ENCODE data around the gene KHDRBS1.
"Not testable (repeated sequence)": the region's sequence is repeated elsewhere in the genome, so short reads cannot be mapped to it uniquely, and the experiment has no call there.

The KHDRBS1 gene

GRCh38 chr1:32065613-32066488 is 52.2 kb downstream of the KHDRBS1 start:
- DNase-seq (ENCODE audit: low read depth): not testable (repeated sequence)

- no peak for DNase-seq (ENCODE audit: low read depth)
Observed at GRCh38 chr1:32066489-32066873, 52.8 kb downstream of the KHDRBS1 start.

GRCh38 chr1:32068957-32069588 is 55.4 kb downstream of the KHDRBS1 start:
- no peak for DNase-seq (ENCODE audit: low read depth)

GRCh38 chr1:32071758-32072621 is 58.3 kb downstream of the KHDRBS1 start:
- DNase-seq (ENCODE audit: low read depth): no peak

- DNase-seq (ENCODE audit: low read depth): peak; percentile 86
Observed at GRCh38 chr1:32072622-32073298, 59.1 kb downstream of the KHDRBS1 start, which contains the start of gene TMEM39B. Gene TMEM39B, plus strand, starts transcription at chr1:32072939. Its CDS starts 109 bp downstream, at chr1:32073048.

- DNase-seq (ENCODE audit: low read depth): no peak
Observed at GRCh38 chr1:32073299-32074229, 59.9 kb downstream of the KHDRBS1 start.

- no peak for DNase-seq (ENCODE audit: low read depth)
Observed at GRCh38 chr1:32074841-32075240, 61.2 kb downstream of the KHDRBS1 start.

GRCh38 chr1:32077451-32077850 is 63.8 kb downstream of the KHDRBS1 start:
- DNase-seq (ENCODE audit: low read depth): no peak

GRCh38 chr1:32082022-32082421 is 68.4 kb downstream of the KHDRBS1 start:
- no peak for DNase-seq (ENCODE audit: low read depth)

GRCh38 chr1:32086381-32086780 is 72.7 kb downstream of the KHDRBS1 start:
- not testable (repeated sequence) for DNase-seq (ENCODE audit: low read depth)

- DNase-seq (ENCODE audit: low read depth): no peak
Observed at GRCh38 chr1:32091176-32091575, 77.5 kb downstream of the KHDRBS1 start.

- no peak for DNase-seq (ENCODE audit: low read depth)
Observed at GRCh38 chr1:32091591-32091990, 77.9 kb downstream of the KHDRBS1 start.
